Stimulated activated CD4-positive, alpha-beta T cell treated with anti-CD3 and anti-CD28 coated beads, Interleukin-1b, Interleukin-23, amount 100 ng/mL, for 24 hours (primary cell): Measurements from ENCODE around the gene CUX1.

Experiments used
- DNase-seq, 4 experiments: peaks; one replicate each; pipeline ENCODE4 v3.0.0-alpha.2; 2020; ENCODE audit warnings: low read depth in 4 of 4, low spot score in 1 of 4

The CUX1 gene

GRCh38 chr7:101952355-101953247 is 135.2 kb downstream of the CUX1 start:
- no peak for DNase-seq

- no peak for DNase-seq
Measured at GRCh38 chr7:101953248-101953819, 135.9 kb downstream of the CUX1 start.

GRCh38 chr7:101954499-101954898 is 137.1 kb downstream of the CUX1 start:
- DNase-seq, result no peak

- DNase-seq, result no peak
Measured at GRCh38 chr7:101956130-101956529, 138.7 kb downstream of the CUX1 start.

- DNase-seq, result no peak
Measured at GRCh38 chr7:101957744-101958525, 140.5 kb downstream of the CUX1 start.

GRCh38 chr7:101959342-101959741 is 141.9 kb downstream of the CUX1 start:
- DNase-seq, result no peak

- no peak for DNase-seq
Measured at GRCh38 chr7:101959829-101960228, 142.4 kb downstream of the CUX1 start.

GRCh38 chr7:101960323-101960722 is 142.9 kb downstream of the CUX1 start:
- DNase-seq, result no peak

GRCh38 chr7:101960985-101961708 is 143.7 kb downstream of the CUX1 start:
- DNase-seq, result no peak

GRCh38 chr7:101961811-101962210 is 144.4 kb downstream of the CUX1 start:
- no peak for DNase-seq

GRCh38 chr7:101963693-101964092 is 146.3 kb downstream of the CUX1 start:
- DNase-seq, result no peak

- no peak for DNase-seq
Measured at GRCh38 chr7:101964680-101965452, 147.4 kb downstream of the CUX1 start.

- DNase-seq, result no peak
Measured at GRCh38 chr7:101968720-101969466, 151.5 kb downstream of the CUX1 start.

- no peak for DNase-seq
Measured at GRCh38 chr7:101969997-101970585, 152.7 kb downstream of the CUX1 start.

GRCh38 chr7:101970801-101971200 is 153.4 kb downstream of the CUX1 start:
- DNase-seq, result no peak

- no peak for DNase-seq
Measured at GRCh38 chr7:101971457-101971856, 154.0 kb downstream of the CUX1 start.

- no peak for DNase-seq
Measured at GRCh38 chr7:101972627-101973026, 155.2 kb downstream of the CUX1 start.

- DNase-seq, result no peak
Measured at GRCh38 chr7:101973130-101973529, 155.7 kb downstream of the CUX1 start.

GRCh38 chr7:101974393-101974792 is 157.0 kb downstream of the CUX1 start:
- DNase-seq, result no peak
